NCI-H82 treated with DMSO at 0.1 percent for 48 hours (cell line): ENCODE measurements around the gene FCMR.

Experiments
- DNase-seq: peaks from one replicate; lab custom pipeline; 2025; ENCODE audit not compliant: unreplicated experiment; lab: John Stamatoyannopoulos, UW

Gene FCMR

DNA sequence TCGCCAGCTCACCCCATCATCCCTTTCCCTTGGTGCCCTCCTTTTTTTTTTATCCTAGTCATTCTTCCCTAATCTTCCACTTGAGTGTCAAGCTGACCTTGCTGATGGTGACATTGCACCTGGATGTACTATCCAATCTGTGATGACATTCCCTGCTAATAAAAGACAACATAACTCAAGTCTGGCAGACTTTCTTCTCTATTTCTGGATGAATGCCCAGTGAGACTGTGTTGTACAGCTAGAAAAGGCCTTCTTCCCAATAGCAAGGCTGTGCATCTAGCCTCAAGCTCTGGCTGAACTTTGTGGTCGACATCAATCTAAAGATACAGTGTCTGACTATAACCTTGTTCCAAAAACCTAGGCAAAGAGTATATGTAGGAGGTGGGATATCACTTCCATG is 18.1 kb downstream of the FCMR start:
- no peak for DNase-seq

DNA sequence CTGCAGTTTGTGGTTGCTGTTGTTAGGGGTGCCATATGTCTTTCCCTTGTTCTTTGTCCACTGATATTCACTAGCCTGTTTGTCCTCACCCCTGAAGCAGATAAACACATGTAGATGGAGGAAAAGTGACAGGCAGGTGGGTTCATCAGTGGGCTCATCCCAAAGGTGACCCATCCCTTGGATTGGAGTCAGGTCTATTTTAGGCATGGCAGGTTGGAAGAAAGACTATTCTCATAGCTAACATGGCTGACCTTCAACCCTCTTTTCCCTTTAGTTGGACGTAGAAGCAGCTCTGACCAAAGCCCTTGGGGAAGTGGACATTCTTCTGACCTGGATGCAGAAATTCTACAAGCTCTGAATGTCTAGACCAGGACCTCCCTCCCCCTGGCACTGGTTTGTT is 19.0 kb downstream of the FCMR start:
- DNase-seq, result no peak

DNA sequence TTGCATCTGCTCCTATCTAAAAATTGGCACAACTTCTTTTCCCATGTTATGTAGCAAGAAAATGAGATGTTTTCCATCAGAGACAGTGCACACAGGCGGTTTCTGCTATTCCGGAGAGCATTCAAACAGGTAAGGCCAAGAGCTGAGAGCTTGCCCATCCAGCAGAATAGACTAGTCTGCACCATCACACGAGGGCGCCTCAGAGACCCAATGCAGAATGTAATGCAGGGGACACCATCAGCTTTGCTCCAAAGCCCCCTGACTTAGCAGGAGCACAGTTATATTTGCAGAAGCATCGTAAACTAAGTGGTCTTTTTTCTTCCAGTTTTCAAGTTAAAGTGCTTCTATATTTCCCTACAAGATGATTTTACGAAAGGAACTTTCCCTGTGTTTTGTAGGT is 19.8 kb downstream of the FCMR start:
- no peak for DNase-seq

DNA sequence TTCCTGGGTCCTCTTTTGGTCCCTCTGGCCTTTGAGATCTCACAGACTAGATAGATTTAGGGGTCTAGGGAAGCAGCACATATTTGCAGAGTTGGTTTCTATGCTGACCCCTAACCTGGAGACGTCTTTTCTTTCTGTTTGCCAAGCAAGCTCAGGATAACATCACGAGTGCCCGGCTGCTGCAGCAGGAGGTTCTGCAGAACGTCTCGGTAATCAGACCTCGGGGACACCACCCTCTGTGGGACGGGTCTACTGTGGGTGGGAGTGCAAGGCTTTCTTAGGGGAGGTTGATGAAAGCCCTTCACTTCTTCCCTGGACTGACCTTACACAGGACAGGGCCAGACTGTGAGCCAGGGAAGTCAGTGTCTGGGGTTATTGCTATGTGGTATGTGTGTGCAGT is 21.6 kb downstream of the FCMR start:
- no peak for DNase-seq

DNA sequence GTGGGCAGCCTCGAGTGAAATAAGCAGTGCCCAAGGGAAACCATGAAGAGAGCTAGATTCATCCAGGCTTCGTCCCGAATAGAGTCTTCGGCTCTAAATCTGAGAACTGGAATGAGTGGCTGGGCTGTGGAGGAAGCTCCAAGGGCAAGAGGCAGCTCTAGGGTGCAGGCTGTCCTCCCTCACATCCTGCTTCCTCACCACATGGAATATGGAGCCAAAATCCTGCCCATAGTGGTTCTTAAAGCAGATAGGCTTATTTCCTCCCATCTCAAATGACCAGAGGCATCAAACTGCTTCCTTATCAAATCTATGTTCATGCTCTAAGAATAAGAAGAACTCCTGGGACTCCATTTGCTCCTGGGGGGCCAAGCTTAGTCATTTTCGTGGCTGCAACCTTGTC is 22.0 kb downstream of the FCMR start:
- DNase-seq, result no peak

DNA sequence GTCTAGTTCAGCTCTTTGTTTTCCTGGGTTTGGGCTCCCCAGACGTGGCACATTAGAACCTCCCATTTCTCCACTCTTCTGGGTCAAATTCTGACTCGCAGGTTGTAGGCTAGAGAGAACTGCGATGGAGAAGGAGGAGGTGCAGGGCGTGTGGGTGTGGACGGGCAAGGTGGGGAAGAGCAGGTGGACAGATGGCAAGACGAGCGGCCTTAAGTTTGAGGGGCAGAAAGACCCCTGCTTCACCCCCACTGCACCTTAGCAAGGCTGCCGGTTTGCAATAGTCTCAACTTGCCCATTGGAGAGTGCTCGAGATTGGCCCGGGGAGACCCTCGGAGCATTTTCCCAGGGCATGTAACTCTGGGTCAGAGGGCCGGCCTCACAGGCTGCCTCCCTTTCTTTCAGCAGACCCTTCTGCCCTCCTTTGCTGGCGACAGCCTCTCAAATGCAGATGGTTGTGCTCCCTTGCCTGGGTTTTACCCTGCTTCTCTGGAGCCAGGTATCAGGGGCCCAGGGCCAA is 22.8 kb downstream of the FCMR start:
- no peak for DNase-seq

DNA sequence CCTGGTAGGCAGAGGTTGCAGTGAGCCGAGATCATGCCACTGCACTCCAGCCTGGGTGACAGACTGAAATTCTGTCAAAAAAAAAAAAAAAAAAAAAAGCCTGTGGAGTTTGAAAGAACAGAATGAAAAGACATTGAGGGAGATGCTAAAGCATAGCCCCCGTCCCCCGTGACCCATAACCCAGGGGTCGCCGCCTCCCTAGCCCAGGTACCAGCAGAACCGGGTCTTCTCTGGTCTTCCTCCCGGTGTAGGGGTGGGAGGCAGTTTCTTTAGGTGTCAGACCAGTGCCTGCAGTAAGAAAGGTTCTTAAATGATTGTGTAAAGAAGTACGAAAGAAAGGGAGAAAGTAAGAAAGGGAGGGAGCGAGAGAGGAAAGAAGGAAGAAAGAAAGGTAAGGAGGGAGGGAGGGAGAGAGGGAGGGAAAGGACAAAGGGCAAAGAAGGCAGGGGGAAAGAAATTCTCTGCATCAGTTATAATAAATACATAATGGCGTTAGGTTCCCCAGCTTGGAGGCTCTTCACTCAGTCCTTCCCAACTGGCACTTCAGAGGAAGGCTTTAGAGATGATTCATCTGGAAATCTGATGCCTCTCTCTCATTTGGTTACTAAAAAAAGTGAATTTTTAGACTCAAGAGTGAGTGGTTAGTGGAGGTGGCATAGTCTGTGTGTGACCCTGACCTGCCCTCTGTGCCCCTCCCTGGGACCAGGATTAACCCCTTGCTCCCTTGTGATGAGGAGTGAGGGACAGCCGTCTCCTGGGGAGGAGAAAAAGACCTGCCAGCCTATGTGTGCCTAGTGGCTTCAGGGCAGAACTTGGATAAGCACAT is 23.4 kb downstream of the FCMR start:
- no peak for DNase-seq

DNA sequence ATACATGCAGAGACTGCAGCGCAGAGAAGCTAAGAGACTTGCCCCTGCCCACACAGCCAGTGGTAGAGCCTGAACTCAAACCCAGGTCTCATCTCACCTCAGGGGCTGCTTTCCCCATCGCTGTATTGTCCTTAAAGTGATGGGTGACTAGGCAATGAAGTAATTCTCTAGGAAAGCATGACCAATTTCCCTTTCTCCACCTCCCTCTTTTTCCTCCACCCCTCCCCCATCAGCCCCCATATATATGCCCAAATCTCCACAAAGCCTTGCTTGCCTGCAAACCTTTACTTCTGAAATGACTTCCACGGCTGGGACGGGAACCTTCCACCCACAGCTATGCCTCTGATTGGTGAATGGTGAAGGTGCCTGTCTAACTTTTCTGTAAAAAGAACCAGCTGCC is 24.6 kb downstream of the FCMR start, which contains the start of gene IL24:
Gene IL24, plus strand, starts transcription at position 269 of the 400 bp plus-strand sequence. CDS start 390 bp downstream, outside the sequence.
- no peak for DNase-seq

DNA sequence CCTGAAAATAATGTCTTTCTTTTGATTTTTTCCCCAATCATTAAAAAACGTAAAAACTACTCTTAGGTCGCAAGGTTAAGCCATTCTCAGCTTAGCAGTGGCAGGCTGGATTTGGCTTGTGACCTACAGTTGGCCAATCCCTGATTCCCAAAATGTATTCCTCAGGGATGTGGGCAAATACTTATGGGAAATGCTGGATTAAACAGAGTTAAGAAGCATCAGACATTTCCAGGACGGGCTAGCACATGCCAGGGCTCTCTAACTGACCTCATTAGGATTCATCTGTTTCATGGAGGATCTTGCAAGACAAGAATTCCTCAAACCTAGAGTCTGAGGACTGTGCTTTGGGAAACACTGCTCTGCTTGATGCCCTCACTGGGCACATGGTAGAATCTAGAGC is 25.5 kb downstream of the FCMR start:
- peak; percentile 5 for DNase-seq

DNA sequence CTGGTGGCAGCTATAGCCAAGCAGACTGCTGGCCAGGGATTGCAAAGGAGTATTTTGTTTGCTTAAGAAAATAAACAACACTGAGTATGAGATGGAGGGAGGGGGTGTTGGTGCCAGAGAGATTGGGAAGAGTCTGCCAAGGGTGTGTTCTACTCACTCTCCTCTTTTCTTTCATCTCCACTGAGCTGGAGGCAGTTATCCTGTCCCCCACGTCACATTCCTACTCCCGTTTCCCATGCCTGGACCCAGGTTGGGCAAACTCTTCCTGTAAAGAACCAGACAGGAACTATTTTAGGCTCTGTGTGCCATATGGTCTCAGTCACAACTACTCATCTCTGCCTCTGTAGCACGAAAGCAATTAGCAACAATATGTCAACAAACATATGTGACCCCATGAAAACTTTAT is 25.9 kb downstream of the FCMR start:
- no peak for DNase-seq

DNA sequence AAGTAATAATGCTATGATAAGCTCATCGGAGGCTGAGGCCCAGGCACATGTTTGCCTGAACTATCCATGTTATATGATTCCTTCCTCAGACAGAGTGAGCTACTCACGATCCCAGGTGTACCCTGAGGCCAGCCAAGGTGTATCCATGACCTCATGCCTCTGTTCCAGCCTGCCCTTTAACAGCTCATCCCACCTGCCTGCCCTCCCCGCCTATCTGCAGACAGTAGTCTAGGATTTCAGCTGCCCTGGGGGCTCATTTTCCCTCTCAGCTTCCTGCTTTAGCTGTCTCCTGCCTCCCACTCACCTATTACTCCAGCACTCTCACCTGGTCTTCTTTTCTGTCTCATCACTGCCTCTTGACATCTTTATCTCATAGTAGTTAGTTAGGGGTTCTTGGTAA is 26.4 kb downstream of the FCMR start:
- DNase-seq, result no peak

DNA sequence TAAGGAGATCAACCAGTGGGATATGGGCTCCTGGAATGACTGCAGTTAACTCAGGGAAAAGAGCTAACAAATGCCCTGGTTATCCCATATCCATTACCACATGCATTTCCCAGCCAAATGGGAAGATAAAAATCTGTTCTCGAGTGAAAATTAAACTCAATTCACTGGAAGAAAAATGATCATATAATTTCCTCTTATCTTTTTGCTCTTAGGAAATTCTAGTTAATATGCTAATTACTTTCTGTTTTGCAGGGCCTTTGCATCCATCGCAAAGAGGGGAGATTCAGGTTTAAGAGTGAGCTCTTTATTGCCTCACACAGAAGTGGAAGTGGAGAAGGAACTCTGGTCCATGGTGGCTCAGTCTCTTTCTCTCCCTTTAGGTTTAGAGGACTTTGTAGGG is 28.4 kb downstream of the FCMR start:
- DNase-seq, result no peak

DNA sequence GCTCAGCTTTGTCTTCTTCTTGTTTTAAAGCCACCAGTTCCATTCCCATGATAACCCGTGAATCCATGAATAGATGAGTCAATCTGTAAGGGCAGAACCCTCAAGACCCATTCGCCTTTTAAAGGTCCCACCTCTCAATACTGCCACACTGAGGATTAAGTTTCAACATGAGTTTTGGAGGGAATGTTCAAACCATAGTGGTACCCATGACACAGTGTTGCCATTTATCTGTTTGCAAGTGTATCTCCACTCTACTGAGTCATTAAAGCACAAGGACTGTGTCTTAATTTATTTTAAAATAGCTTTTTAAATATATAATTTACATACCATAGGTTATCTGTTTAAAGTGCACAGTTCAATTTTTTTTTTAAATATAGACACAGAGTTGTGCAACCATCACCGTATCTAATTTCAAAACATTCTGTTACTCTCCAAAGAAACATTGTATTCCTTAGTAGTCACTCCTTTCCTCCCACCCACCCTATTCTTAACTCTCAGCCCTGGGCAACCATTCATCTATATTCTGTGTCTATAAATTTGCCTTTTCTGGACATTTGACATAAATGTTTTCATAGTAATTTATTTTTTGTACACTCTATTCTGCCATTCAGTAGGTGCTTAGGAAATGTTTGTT is 29.3 kb downstream of the FCMR start:
- DNase-seq, result no peak

DNA sequence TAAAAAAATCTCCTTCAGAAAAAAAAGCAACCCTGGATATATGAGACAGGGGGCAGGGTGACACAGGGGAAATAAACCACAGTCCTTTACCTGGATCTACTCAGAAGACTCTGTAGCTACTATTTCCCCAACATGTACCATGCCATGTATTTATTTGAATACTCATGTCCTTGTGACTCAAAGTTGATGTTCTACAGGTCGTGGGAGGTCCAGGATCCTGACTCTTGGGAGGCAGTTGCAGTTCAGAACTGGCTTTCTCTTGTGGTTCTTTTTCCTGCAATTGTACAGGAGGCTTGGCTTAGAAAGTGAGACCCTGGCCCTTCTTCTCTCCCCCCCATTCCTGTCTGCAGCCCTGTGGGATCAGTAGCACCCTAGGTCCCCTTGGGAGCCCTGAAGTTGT is 30.3 kb downstream of the FCMR start:
- DNase-seq, result no peak

DNA sequence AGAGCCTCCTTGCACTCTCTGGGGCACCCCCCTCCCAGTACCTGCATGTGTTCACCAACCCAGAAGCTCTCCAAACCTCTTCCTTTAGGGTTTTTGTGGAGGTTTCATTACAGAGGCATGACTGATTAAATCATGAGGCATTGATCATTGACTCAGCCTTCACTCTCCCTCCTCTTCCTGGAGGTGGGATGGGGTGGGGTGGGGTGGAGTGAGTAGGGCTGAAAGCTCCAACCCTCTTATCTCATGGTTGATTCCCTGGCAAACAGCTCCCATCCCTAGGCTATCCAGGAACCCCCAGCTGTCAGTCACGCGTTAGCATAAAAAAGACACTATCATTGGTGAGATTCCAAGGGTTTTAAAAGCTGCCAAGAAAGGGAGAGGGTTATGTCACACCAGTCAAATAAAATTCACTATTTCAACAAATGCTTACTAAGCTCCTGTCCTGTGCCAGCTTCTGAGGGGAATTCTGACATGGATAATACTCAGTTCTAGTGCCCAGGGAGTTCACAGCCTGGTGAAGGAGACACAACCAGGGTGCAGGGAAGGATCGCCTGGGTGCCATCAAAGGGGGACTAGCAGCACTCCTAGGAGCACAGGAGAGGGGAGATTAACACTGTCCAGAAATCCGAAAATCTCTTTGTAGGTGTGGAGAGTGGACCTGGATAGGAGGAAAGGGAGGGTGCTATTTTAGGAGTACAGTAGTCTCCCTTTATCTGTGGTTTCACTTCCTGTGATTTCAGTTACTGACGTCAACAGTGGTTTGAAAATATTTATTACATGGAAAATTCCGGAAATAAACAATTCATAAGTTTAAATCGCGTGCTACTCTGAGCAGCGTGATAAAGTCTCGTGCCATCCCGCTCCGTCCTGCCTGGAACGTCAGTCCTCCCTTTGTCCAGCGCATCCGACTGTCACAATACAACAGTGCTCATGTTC is 31.3 kb downstream of the FCMR start:
- DNase-seq, result no peak

DNA sequence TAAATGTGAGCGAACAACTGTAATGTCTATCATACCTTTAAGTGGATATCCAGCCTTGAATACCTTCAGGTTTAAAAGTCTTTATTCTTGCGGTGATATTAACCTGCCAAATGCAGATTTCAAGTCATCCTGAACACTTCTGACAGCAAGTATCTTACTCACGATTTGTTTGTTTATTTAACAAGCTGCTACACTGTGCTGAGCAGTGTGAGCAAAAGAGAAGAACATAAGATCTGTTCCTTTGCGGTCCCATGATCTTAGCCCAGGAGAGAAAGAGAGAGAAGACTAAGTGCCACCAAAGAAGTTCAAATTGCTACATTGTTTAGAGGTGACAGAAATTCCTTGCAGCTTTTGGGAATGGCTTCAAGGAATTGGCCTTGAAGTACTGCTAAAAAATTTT is 34.0 kb downstream of the FCMR start:
- DNase-seq, result no peak

DNA sequence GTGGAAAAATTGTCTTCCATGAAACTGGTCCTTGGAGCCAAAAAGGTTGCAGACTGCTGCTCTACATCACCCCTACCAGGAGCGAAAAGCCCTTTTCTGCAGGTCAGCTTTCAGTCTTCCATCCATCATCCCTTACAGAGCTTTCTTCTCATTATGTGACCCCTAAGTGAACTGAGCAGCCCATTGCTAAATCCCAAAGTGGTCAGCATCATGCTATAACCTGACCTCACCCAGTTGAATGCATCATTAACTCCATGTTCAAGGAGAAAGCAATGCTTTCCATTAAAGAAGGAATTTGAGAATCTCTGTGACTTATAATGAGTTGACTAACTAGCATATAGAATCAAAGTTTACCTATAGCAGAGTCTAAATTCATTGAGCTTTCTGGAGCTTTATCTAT is 34.9 kb downstream of the FCMR start:
- no peak for DNase-seq

DNA sequence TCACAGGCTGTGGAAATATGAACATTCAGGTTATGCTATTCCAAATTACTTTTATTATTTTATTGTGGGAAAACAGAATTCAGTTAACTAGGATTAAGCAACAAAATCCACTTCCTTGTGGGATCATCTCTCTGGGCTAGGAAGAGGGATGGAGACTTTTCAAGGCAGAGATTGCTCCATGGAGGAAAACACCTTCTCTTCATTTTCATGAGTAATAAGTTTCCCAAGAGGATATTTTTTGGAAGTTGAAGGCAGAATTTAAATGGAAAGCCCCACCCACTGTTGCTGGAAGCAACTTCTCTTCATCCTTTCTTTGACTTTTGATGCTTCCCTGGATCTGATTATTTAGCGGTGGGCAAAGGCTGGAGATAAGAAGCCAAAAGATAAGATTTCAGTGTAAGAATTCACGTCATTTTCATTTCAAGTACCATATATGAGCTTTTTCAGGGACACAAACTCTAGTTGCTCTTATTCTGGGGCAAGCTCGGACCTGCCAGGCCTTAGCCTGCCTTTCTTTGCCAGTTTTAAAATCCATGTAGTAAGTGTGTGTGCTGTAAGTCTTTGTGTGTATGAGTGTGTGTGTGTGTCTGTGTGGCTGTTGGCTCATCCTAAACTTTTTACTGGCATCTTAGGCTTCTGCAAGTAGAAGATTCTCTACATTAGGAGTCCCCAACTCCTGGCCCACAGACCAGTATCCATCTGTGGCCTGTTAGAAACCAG is 36.2 kb downstream of the FCMR start:
- no peak for DNase-seq

DNA sequence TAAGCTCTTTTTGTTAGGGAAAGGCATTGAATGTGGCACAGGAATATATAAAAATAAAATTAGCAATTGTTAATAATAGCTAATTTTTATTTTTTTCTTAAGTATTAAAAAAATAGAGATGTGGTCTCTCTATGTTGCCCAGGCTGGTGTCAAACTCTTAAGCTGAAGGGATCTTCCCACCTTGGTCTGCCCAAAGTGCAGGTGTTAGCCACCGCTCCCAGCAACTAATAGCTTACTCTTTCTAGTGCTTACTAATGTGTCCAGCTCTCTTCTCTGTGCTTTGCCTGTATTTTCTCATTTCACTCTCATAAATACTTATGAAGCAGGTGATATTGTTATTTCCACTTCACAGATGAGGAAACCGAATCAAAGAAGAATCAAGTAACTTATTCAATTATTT is 37.9 kb downstream of the FCMR start:
- no peak for DNase-seq

DNA sequence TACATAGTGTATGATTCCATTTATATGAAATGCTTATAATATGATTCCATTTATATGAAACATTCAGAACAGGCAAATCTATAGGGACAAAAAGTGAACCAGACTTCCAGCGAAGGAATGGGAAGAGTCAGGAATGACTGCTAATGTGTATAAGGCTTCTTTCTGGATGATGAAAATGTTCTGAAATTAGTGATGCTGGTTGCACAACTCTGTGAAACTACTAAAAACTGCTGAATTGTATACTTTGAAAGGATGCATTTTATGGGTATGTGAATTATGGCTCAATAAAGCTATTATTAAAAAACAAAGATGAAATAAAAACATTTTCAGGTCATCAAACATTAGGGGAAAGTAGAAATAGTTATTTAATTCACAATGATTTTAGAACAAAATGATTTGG is 38.6 kb downstream of the FCMR start:
- no peak for DNase-seq

DNA sequence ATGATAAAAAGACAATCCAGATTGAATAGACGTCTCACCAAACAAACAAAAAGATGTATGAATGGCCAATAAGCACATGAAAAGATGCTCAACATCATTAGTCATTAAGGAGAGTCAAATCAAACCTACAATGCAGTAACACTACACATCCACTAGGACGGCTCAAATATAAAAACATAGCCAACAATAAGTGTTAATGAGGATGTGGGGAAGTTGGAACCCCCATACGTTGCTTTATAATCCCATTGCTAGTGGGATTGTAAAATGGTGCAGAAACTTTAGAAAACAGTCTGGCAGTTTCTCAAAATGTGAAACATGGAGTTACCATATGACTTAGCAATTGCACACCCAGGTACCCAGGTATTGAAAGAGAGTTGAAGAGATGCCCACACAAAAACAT is 39.2 kb downstream of the FCMR start:
- no peak for DNase-seq
